HL-60/S4 treated with phorbol 12-myristate 13-acetate at 8.2 ng/mL for 4 days and 3 days (cell line): Measurements from ENCODE around the gene C10orf105.

Source experiments
- in situ Hi-C: fragments of 300-500 bp; cut with MboI; formaldehyde crosslinking; loops from 2 replicates; pipeline ENCODE4 v1.15.0; 2022; ENCODE audit warnings: low sequenced_read_pairs

Gene C10orf105

DNA sequence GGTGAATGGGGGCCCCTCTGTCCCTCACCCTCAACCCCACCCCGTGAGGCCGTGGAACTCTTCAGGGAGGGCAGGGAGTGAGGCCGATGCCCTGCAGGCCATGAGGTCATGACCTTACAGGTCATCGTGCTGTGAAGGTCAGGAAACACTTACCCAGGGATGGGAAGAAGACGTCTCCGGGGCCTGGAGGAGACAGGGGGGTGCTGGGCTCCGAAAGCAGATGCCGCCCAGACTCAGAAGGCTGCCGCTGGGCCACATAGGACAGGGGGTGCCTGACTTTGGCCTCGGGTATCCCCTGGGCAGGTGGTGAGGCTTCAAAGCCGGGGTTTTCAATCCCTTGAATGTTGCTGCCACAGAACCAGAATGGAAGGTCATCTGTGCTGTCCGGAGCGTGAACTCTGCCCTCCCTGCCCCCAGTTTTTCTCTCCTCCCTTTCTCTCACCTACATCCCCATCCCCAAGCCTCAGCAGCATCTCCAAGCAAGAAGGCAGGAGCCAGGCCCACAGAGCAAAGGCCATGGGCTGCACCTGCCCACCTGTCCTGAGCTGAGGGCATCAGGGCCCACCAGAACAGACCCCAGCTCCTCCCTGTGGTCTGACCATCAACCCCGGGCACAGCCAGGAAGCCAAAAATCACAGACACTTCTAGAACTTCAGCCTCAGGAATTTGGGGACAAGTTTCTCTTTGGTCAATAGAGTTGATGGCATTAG, 32.1 kb upstream of the C10orf105 start:
- in situ Hi-C loops = no loop called here

DNA sequence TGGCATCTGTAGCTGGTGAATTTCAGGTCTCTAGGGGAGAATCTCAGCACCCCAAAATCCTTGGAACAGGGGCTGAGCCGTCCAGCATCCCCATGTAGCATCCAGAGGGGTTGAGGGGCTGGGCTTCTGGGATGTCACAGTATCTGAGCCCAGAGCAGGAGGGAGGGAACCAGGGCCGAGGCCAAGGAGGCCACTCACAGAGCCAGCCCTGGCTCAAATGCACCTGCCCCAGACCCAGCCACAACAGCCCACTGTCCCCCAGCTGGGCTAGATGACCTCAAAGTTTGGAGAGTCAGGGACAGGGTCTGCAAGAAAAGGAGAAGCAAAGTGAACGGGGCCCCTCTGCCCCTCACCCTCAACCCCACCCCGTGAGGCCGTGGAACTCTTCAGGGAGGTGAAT, 31.4 kb upstream of the C10orf105 start:
- in situ Hi-C loops = no loop called here

DNA sequence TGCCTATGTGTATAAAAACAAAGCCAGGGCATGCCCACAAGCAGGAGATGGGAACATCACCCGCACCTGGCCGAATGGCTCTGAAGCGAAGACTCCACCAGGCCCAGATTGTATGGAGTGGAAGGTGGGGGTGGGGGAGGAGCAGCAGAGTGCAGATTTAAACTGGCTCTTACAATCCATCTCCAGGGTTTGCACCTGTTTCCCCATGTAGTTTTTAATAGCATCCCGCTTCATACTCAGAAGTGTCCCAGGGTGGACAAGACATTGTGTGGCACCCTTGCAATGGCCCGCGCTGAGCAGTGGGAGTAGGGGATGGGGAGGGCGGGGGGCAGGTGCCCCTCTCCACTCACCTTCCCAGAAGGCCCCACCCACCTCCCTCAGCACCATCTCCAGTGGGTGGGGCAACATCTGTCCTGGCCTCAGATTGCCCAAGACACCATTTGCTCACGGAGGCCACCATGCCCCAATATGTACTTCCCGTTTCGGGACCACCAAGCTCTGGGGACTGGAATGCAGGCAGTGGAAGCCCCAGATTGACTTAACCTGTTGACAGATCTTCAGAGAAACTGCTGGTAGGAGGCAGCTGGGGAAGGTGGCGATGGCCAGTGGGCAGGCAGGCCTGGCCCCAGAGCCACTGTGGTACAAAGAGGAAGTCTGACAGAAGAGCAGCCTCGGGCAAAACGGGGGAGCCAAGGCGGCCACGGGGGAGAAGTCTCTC, 30.7 kb upstream of the C10orf105 start:
- in situ Hi-C loops = no loop called here

DNA sequence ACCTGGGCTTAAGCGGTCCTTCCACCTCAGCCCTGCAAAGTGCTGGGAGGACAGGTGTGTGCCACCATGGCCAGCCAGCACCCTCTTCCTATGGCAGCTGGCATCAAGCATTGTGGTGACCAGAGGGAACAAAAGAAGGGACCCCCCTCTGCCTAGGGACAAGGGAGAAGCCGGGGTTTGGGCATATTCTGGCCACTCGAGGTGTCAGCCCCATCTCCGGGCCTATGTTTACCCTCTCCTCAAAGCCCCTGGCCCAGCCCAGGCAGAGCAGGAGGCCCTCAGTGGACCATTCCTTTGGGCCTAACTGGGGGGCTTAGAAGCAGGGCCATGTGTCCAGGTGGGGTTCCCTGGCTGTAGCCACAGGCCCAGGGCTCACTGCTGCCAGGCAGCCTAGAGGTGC, 29.8 kb upstream of the C10orf105 start:
- in situ Hi-C loops = no loop called here

DNA sequence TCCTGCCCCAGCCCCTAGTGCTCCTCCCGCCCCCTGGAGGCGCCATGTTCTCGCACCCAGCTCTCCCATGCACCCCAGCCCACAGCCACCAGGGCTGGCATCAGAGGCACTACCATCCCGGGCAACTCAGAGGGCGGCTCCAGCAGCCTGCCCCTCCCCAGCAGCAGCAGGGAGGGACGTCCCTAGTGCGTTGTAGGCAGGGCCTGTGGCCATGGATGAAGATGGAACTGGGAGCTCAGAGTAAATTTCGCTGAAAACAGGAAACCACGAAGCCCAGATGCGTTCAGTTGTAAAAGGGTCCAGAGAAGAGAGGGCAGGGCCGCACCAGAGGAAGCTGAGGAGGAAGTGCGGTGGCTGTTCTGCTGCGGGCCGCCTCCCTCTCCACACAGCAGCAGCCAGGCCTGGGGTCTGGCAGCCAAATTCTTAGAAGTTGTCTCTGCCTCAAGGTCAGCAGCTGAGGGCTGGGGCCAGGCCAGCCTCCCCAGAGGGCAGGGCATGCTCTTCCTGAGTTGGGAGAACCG, 29.2 kb upstream of the C10orf105 start:
- in situ Hi-C loops = no loop called here

DNA sequence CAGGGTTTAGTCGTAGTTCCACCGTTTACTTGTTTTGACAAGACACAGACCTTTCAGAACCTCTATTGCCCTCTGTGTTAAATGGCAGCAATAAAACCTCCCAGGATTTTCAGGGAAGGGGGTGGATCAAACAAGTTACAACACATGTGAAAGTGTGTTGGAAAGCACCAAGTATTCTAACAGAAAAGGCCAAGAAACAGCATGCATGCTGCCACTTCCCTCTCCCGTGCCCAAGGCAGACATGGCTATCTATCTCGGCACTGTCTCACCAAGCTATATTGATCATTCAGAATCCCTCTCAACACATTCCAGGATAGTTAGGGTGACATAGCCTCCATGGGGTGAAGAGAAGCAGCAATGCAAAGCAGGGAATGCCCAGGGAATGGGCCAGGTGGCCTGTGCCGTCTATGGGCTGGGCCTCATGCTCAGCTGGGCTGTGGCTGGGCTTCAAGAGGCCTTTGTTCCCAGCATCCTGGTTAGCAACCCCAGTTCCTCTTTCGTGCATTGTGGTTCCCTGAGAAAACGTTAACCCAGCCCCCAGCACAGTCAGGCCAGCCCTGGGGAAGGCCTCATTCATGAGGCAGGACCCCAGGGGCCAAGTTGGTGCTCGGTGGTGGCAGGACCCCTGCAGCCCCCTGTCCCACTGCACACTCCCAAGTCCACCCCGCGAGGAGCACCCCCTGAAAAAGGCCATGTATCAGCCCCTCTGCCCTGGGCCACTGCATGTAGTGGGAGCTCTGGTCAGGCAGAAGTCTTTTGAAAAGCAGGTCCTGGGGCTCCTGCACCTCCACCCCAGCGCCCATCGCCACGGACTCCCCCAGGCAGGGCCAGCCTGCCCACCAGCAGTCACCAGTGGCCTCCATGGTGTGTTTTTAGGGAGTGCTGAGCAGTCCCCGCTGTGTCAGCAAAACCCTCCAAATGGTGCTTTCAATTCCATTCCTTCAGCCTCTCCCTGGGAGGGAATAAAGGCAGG, 28.3 kb upstream of the C10orf105 start:
- in situ Hi-C loops = no loop called here

DNA sequence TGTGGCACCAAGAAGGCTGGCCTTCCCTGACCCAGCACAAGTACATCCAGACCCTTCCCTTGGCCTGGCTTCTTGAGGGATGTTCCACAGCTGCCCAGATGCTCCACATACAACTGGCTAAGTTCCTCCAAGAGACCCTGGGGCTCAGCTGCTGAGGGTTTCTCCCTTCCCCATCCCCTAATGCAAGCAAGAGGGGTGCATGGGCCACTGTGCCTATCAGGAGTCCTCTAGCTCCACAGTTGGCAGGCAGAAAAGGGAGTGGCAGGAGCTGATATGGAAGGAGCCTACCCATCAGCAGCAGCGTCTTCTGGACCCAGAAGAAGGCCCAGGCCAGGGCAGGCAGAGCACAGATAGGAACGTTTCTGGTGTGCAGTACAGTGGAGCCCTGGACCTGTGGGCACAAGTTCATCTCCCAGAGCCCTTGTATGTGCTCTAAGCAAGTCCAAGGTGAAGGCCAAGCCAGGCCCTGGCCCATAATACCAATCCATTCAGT, 27.5 kb upstream of the C10orf105 start:
- in situ Hi-C loops = no loop called here

DNA sequence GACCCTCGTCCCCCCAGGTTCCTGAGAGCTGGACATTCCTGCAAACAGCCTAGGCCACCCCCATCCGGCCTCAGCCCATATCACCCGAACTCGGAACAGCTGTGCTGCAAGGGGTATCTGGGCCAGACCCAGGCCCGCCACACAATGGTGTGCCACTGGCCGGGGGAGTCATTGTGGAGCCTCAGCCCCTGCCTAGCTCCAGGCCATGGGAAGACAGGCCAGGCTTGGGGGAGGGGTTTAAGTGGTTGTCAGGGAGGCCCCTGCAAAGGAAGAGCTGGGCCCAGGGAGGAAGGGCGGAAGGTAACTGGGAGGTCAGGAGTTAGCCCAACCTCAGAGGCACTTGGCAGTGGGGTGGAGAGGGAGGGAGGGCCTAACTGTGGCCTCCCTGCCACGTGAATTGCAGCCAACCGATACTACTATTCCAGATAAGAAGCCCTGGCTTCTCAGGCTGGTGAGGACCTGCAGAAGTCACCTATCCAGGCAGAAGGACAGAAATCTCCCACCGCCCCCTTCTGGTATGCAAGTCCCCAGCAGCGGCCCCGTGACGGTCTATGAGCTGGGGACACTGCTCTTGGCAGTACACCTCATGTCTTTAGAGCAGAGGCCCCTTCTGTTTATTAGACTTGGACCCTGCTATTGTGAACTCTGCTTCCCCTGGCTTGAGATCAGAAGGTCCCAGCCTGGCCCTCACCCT, 26.9 kb upstream of the C10orf105 start:
- in situ Hi-C loops = no loop called here

DNA sequence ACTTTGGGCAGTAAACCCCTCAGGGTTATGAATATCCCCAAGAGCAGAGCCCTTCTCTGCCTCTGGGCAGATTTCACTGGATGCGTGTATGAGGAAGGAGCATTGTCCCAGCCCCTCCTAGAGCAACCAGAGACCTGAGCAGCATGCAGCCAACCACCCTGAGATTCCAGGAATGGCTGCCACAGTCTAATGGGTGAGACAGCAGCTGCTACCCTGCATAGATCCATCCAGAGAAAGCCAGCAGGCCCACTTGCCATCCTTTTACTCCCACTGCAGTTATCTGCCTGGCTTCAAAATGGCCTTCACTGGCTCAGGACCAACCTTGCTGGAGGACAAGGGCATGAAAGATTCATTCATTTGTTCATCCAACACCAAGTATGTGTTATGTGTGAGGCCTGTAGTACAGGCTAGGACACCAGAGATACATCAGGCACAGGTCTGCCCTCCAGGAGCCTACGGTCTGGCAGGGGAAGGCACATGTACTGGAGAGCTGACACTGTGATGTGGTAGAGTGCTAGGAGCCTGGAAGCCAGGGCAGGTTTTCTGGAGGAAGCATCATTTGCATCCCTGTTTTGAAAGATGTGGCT, 26.2 kb upstream of the C10orf105 start:
- in situ Hi-C loops = no loop called here

DNA sequence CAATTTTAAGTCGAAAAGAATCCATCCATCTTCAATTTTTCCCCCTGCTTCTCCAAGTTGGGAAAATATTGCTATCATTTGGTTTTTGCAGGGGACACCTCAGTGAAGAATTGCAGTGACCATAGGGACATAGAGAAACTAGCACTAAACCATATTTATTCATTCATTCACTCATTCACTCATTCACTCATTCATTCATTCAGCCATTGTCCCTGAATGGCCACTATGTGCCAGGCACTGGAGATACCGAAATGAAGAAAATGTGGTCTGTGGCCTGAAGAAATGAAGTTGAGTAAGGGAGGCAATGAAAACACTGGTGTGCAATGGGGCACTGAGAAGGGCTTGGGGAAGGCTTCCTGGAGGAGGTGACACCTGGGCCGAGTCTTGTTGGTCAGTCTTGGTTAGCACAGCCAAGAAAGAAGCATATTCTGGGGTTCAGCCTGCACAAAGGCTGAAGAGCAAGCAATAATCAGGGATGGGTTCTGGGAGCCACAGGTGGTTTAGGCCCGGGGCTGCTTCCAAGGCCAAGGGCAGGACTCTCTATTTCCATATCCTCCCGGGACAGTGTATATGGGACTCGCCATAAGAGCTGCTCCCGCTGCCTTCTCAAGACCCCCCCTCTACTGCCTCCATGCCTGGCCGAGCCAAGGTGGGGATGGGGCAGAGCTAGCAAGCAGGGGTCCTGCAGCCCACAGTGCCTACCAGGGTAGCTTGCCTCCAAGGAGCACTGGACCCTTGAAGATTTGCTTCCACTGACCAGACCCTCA, 25.5 kb upstream of the C10orf105 start:
- in situ Hi-C loops = no loop called here

DNA sequence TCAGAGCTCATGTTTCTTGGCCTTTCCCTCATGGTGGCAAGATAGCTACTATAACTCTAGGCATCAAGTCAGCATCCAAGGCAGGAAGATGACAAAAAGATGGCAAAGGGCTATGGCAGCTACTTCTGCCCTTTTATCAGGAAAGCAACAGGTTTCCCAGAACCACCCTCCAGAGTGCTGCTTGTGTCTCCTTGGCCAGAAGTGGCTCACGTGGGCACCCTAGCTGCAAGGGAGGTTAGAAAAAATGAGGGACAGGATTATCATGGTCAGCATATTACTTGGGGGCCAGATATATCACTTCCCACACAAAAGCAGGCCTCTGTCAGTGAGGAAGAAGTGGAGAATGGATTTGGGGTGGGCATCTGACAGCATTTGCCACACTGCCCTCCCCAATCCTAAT, 24.3 kb upstream of the C10orf105 start:
- in situ Hi-C loops = no loop called here

DNA sequence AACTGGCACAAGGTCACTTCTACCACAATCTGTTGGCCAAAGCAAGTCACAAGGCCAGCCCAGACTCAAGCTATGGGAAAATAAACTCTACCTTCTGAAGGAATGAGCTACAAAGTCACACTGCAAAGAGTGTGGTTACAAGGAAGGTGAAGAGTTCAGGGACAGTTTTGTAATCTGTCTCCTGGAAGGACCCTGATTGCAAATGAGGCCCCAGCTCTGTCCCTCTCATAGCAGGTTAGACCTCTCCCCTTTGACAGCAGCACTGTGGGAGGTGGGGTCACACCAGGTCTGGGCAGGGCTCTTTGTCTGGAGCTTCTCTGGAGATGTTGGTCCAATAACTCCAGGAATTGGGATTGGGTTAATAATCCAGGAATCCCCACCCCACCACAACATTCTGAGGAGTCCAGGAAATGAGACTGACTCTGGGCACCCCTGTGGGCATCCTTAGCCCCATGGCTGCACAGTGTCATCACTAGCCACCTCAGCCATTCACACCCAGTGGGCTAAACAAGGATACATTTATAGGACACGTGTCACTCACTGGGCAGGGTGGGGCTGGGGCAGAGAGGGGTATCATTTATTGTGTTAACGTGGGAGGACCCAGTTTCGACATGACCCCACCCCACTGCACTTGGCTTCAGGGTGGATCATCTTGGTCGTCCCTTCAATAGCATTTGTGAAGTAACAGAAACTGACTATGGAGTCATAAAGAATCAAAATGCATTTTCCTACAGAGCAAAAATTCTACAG, 23.7 kb upstream of the C10orf105 start:
- in situ Hi-C loops = no loop called here

DNA sequence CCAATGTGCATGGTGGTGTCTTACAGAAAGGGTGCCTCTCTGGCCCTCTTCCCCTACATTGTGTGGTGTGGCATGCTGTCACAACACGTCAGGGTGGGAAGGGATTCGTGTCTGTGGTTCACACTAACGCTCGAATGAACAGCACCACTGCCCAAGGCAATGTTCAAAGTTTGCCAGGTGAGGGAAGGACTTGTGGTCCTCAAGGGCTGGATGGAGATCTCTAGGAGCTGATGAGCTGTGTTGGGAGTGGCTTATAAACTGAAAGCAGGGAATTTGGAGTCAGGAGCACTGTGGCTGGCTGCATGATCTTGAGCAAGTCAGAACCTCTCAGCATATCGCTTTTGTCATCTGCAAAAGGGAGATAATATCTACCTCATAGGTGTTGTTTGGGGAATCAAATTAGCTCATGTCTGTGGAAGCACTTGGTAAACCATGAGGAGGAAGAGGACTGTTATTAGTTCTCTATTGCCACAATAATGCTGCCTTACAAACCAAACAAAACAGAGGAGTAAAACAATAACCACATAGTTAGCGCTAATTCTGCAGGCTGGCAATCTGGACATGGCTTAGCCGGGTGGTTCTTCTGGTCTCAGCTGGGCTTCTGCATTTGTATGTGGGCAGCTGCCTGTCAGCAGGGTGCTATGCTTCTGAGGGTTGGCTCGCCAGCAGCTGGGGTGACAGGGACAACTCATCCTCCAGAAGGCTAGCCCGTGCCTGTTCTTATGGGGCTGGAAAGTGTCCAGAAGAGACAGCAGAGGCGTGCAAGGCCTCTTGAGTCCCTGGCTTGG, 22.9 kb upstream of the C10orf105 start:
- in situ Hi-C loops = no loop called here

DNA sequence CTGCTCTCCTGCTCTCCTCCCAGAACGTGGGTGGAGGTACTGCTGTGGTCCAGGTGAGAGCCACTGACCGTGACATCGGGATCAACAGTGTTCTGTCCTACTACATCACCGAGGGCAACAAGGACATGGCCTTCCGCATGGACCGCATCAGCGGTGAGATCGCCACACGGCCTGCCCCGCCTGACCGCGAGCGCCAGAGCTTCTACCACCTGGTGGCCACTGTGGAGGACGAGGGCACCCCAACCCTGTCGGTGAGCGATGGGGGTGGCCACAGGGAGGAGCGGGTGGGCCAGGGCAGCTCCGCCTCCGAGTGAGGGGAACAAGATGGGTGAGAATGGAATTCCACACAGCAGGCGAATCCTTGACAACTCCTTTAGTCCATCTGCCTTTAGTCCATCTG, 22.1 kb upstream of the C10orf105 start:
- in situ Hi-C loops = no loop called here

DNA sequence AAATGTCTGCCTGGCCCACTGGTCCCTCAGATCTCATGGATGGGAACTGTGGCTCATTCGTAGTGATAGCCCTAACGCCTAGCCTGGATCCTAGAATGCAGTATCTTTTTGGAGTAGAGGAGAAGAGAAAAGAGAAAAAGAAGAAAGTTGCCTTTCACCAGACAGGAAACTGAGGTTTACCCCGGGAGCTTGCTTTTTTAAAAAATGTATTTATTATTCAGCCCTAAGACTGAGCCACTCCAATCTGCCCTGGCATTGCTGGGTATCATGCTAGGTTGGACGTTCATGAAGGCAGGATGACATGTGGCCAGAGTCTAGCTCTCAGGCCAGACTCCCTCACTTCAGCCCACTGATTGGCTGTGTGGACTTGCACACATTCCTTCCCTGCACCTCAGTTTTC, 21.5 kb upstream of the C10orf105 start:
- in situ Hi-C loops = no loop called here

DNA sequence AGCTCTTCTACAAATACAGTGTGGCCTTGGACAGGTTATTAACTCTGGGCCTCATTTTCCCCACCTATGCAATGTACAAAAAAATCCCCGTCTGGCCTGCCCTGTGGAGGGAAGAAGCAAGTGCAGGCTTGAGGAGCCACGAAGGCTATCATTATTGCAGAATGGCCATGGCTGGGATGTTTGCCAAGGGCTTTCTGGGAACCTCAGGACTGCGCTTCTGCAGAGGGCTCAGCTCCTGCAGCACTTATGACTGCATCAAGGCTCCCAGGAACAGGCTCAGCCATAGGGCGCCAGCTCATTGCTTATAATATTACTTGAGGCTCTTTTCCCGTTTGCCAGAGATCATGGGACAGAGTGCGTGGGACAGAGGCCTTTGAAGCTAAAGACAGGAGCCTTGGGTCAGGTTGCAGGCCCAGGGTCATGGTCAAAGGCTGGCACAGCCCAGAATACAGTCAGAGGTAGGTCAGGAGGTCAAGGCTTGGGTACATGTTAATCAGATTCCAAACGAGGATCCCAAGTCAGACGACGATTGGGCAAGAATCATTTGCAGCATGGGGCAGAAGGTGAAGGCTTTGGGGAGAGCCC, 20.6 kb upstream of the C10orf105 start:
- in situ Hi-C loops = no loop called here

DNA sequence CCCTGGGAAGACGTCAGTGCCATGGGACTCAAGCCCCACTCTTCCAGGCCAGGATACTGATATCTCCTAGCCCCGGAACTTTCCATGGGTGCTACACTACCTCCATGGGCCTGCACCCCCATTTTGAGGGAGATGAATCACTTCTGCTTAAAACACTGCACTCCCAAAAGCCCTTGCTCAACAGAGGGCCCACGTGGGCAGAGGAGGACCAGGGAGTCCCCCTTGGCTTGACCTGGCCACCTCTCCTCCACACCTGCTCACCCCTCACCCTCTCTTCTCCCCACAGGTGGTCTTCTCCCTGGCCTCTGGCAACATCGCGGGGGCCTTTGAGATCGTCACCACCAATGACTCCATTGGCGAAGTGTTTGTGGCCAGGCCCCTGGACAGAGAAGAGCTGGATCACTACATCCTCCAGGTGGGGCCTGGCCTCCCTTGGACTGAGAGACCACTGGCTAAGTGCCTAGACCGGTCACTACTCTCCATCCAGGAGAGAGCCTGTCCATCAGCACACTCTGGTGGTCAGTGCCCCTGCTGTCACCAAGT, 19.9 kb upstream of the C10orf105 start:
- in situ Hi-C loops = no loop called here
